ENCODE data around the gene VRK1. TPM values are rescaled to one million over a fixed set of nuclear protein-coding genes. Genes with fewer than 3 reads are reported as not detected.

VRK1 gene
- total and polyA plus RNA-seq, 2 of the 8 experiments (the other 6 are each of a cell fraction or from before 2014, with no cell fraction given) = 24.2 to 64.8 TPM

DNA sequence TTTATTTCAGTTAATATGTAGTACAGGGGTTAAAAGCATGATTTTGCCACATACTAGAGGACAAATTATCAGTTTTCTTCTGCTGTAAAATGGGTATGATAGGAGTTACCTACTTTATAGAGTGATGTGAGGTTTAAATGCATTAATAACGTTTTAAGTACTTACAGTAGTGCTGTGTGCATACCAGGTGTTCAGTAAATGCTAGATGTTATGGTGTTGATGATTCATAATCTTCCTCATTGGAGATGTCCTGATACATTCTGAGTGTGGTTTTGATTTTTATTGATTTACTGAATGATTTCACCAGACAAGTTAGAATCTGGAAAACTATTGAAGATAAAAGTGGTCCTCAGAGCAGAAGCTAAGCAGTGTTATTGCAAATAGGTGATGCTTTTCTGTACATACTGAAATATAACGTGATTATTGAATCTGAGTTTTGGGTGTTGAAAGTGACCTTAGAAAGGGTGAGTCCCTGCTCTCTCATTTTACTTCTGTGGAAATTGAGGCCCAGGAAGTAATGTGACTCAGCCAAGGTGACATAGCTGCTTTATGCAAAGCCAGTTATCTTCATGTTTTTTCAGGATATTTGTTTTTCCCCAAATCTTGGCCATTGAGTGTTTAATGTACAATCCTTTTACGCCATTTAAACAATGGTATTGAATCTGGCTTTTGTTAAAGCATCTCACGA lies 54.7 kb downstream of the VRK1 start:
- Histone ChIP-seq H3K23ac (ENCODE audit: insufficient read length) (no peak overlapping the region), H3K9me3 (ENCODE audit: insufficient read depth in 2 of 2, low read depth in 1 of 2, low read length in 1 of 2) (no peaks in the 10 kb centered on the region), H3K9ac (replicated peaks in 1 of 4; ENCODE audit: extremely low read depth in 1 of 4, low read depth in 3 of 4, low read length in 3 of 4) (no peak overlapping the region), H3K4me3 (ENCODE audit: extremely low read depth in 1 of 4, insufficient read depth in 2 of 4, low read depth in 3 of 4, low read length in 4 of 4) (no peak overlapping the region), H4K5ac (ENCODE audit: insufficient read length, low read depth, low read length) (no peak overlapping the region), H3K18ac (ENCODE audit: extremely low read depth, low read length) (no peak overlapping the region), H2BK5ac (ENCODE audit: low read depth, low read length) (no peak overlapping the region), H4K91ac (replicated peaks; ENCODE audit: insufficient read length, low read length) (no peak overlapping the region), H3K56ac (replicated peaks; ENCODE audit: insufficient read length, low read depth, low read length) (no peak overlapping the region), H4K20me1 (replicated peaks in 1 of 2; ENCODE audit: control insufficient read depth in 1 of 2, insufficient read depth in 2 of 2, low read length in 2 of 2) (peaks cover 0 to 1% of the 10 kb centered on the region in 2 experiments), H2AFZ (ENCODE audit: low read length) (no peak overlapping the region), H3K4ac (replicated peaks; ENCODE audit: insufficient read length, low read depth, low read length) (no peak overlapping the region), H3K36me3 (ENCODE audit: control insufficient read depth in 2 of 4, insufficient read depth in 4 of 4, low read length in 3 of 4) (peaks cover 5 to 36% (median 18%) of the 10 kb centered on the region in 4 experiments; a peak in 7 of 8 replicates), H3K27ac (ENCODE audit: low read depth, low read length) (no peak overlapping the region), H3K14ac (ENCODE audit: insufficient read length) (no peak overlapping the region), H2BK15ac (ENCODE audit: low read length) (no peak overlapping the region), H3K79me2 (ENCODE audit: control insufficient read depth in 1 of 2, insufficient read depth in 2 of 2, low read length in 2 of 2) (no peaks in the 10 kb centered on the region), H4K8ac (ENCODE audit: extremely low read depth, insufficient read depth, low read length) (no peak overlapping the region), H3K27me3 (replicated peaks in 1 of 4; ENCODE audit: control insufficient read depth in 3 of 4, extremely low read depth in 1 of 4, insufficient read depth in 3 of 4, low read length in 3 of 4) (no peaks in the 10 kb centered on the region), H2AK5ac (ENCODE audit: low read depth, low read length) (no peak overlapping the region), H3K4me1 (replicated peaks in 1 of 4; ENCODE audit: control insufficient read depth in 3 of 4, insufficient read depth in 4 of 4, low read length in 3 of 4) (no peaks in the 10 kb centered on the region), H3K79me1 (ENCODE audit: low read depth, low read length) (no peaks in the 10 kb centered on the region), H2BK12ac (ENCODE audit: low read depth, low read length) (no peak overlapping the region), H3K23me2 (ENCODE audit: low read depth, low read length) (no peaks in the 10 kb centered on the region), H2BK20ac (ENCODE audit: low read length) (no peak overlapping the region), H2BK120ac (replicated peaks; ENCODE audit: low read depth, low read length) (no peak overlapping the region), H3K4me2 (ENCODE audit: insufficient read depth in 1 of 2, low read depth in 2 of 2, low read length in 2 of 2) (no peak overlapping the region)
- no peak for FAIRE-seq
- DNase-seq (ENCODE audit: low read depth in 1 of 2, low spot score in 2 of 2) = no peak
- 90% methylated on average over 4 of the region's 4 CpGs; no CpG with 5 or more reads in 1 of the 2 experiments for WGBS, 2 experiments (ENCODE audit: extremely low coverage in 1 of 2, insufficient coverage in 1 of 2, insufficient read length in 1 of 2, insufficient replicate concordance in 2 of 2, low coverage in 1 of 2, low lambda C conversion rate in 2 of 2, missing lambda C conversion rate in 1 of 2)
- ChIA-PET CTCF (ENCODE audit: partially characterized antibody) (interaction anchor here (0.8 to 3.2 kb wide), 31 partner anchors 8 to 289 kb away, joined by 3 to 23 read pairs (median 4); no protein-coding TSS in a partner anchor), POLR2A (ENCODE audit: partially characterized antibody) (no interaction called here)
- TF ChIP-seq POLR2A (IDR thresholded peaks at IDR 0.05; ENCODE audit: control extremely low read depth in 1 of 2, low read depth in 2 of 2, low read length in 2 of 2) = no peak
- TF ChIP-seq FOSL1 (IDR thresholded peaks at IDR 0.05; ENCODE audit: insufficient read depth, low read depth, low read length) = no peak
- no peak for TF ChIP-seq NANOG (IDR thresholded peaks at IDR 0.05; ENCODE audit: insufficient read depth, low read depth, low read length, poor library complexity, severe bottlenecking)
- no peak for TF ChIP-seq TAF7 (optimal IDR thresholded peaks at IDR 0.05; ENCODE audit: borderline replicate concordance, low read depth, low read length)
- TF ChIP-seq BRCA1 (IDR thresholded peaks at IDR 0.05; ENCODE audit: low read depth, low read length) = no peak
- no peak for TF ChIP-seq CEBPB (IDR thresholded peaks at IDR 0.05; ENCODE audit: low read depth, low read length)
- TF ChIP-seq JUND (IDR thresholded peaks at IDR 0.05; ENCODE audit: low read length) = no peak

Measured in H1 (cell line).